Activated naive CD8-positive, alpha-beta T cell treated with anti-CD3 and anti-CD28 coated beads, Interleukin-2, amount 50 U/mL, for 16 hours (primary cell): Measurements from ENCODE around the gene PRMT5.

Source experiments
- DNase-seq: peaks from one replicate; pipeline ENCODE4 v3.0.0-alpha.2; 2020; ENCODE audit warnings: low read depth, low spot score

The PRMT5 gene

DNA sequence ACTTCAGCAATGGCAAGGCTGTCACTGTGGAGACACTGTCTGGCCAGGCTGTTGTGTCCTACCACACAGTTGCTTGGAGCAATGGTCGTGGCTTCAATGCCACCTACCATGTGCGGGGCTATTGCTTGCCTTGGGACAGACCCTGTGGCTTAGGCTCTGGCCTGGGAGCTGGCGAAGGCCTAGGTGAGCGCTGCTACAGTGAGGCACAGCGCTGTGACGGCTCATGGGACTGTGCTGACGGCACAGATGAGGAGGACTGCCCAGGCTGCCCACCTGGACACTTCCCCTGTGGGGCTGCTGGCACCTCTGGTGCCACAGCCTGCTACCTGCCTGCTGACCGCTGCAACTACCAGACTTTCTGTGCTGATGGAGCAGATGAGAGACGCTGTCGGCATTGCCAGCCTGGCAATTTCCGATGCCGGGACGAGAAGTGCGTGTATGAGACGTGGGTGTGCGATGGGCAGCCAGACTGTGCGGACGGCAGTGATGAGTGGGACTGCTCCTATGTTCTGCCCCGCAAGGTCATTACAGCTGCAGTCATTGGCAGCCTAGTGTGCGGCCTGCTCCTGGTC is 53.3 kb downstream of the PRMT5 start:
- DNase-seq, result no peak

GRCh38 chr14:22875003-22875747 is 54.0 kb downstream of the PRMT5 start:
- DNase-seq, result no peak

DNA sequence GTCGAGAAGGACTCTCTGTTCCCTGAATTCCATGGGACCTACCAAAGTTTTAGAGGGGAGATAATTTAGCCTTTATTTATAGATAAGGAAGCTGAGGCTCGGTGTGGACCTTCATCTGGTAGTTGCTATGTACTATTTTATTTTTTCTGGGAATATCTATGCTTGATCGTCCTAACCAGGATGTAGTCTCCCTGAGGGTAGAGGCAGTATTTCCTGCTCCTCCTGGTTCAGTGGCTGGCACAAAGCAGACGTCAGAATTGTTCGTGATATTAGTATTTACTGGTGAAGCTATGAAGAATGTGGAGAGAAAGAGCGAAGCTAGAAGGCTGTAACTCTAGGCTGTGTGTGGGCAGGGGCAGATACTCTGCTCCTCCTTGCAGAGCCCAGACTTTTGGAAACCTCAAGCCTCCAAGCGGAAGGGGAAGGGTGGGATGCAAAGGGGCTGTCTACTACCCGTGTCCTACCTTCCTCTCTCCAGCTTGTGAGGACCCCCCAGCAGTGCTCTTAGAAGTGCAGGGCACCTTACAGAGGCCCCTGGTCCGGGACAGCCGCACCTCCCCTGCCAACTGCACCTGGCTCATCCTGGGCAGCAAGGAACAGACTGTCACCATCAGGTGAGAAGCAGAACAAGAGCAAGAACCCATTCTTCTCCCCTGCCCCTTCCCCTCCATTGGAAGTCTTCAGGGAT is 56.2 kb downstream of the PRMT5 start:
- DNase-seq, result no peak

- peak; percentile 42 for DNase-seq
These were observed 56.9 kb downstream of the PRMT5 start for GRCh38 chr14:22872033-22872832.

GRCh38 chr14:22871224-22872032 is 57.7 kb downstream of the PRMT5 start, which contains the start of gene LRP10:
LRP10 (plus strand) TSS chr14:22871740; CDS start chr14:22872304, 564 bp downstream.
- peak; percentile 46 for DNase-seq

DNA sequence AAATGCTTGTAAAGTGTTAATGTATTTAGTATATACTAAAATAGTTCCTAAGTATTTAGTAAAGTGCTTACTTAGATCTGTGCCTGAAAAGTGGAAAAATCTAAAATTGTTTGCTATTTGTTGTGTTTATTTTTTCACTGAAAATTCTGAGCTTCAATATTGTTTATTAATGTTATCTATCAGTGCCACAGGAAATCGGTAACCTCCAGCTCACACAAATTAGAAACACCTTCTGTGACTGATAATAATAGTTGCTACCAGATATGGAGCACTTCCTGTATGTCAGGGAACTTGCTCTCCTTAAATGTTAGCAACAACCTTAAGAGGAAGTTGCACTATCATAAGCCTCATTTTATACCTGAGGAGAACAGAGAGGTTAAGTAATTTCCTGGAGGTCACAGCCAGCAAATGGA is 58.4 kb downstream of the PRMT5 start:
- DNase-seq, result no peak
